HL-60 (cell line): ENCODE data around the gene TTK.

Experiments used
- CTCF ChIP-seq: IDR thresholded peaks from one replicate; pipeline ENCODE4 v1.5.1; 2011; ENCODE audit warnings: low read length, control low read depth, inconsistent platforms; ENCODE audit not compliant: insufficient read depth
- POLR2AphosphoS5 ChIP-seq: IDR thresholded peaks from 2 replicates; pipeline ENCODE4 v1.6.1; 2012; ENCODE audit warnings: low read depth

- TF ChIP-seq CTCF (no peak), POLR2AphosphoS5 (no peak)
These were observed 14.8 kb upstream of the TTK start for GRCh38 chr6:79989641-79990040.
